ENCODE data around the gene C2CD3. TPM values are rescaled to one million over a fixed set of nuclear protein-coding genes. Genes with fewer than 3 reads are reported as not detected.

Gene C2CD3
- total and polyA plus RNA-seq, 2 of the 4 experiments (the other 2 are of a cell fraction) = 11.1 to 19.2 TPM

DNA sequence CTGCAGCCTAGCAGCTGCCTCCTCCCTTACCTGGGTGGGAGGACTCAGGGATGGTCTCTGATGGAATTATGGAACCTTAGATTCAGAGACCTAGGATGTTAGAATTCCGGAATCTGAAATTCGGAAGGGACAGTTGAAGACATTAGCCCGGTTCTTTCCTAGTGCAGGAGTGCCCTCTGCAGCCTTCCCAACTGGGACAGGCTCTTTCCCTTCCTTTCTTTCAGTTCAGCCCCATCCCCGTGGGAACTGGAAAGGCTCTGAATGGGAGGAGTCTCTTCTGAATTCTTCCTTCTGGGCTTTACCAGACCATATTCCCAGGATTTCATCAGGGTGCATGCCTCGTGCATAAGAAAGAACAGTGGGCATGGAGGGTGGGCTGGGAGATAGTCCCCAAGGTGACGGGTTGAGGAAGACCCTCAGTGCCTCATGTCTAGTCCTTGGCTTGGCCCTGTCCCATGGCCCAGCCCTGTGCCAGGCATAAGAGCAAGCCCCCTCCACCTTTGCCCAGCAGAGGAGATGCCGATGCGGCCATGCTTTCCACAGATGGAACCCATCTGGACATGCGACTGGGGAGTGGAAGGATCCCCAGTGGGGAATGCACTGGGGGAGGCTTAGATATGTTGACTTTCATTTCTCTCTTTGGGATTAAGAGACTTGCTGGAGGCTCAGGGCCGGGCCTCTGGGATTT lies 205.6 kb downstream of the C2CD3 start:
- Histone ChIP-seq H2AFZ (replicated peaks; ENCODE audit: low read length, poor library complexity) (no peak overlapping the region), H3K9me1 (ENCODE audit: insufficient read depth, low read length) (no peaks in the 10 kb centered on the region), H3K18ac (ENCODE audit: low read depth, low read length) (no peak overlapping the region), H3K79me1 (ENCODE audit: low read depth in 1 of 2, low read length in 2 of 2) (no peaks in the 10 kb centered on the region), H3K14ac (replicated peaks; ENCODE audit: low read depth, low read length) (no peak overlapping the region), H3K4ac (ENCODE audit: low read depth, low read length) (no peak overlapping the region), H2BK20ac (ENCODE audit: low read depth, low read length) (no peak overlapping the region), H2BK15ac (ENCODE audit: low read depth, low read length) (no peak overlapping the region), H3K27ac (ENCODE audit: insufficient read depth, low read length) (no peak overlapping the region), H4K91ac (ENCODE audit: insufficient read depth, low read depth, low read length) (no peak overlapping the region), H2AK5ac (ENCODE audit: low read depth, low read length) (no peak overlapping the region), H3K27me3 (ENCODE audit: control insufficient read depth, insufficient read depth, low read length) (no peaks in the 10 kb centered on the region), H4K8ac (ENCODE audit: low read depth in 2 of 2, low read length in 2 of 2) (no peak overlapping the region), H3K4me2 (ENCODE audit: low read depth, low read length) (no peak overlapping the region), H3K56ac (ENCODE audit: extremely low read depth, insufficient read depth, low read length) (no peak overlapping the region), H3K4me3 (ENCODE audit: insufficient read depth, low read depth, low read length) (no peak overlapping the region), H4K5ac (ENCODE audit: low read depth, low read length) (no peak overlapping the region), H2BK5ac (ENCODE audit: low read depth, low read length, poor library complexity, severe bottlenecking) (no peak overlapping the region), H3K9ac (ENCODE audit: low read depth, low read length) (no peak overlapping the region), H3K23ac (ENCODE audit: low read depth, low read length) (no peak overlapping the region), H2AK9ac (replicated peaks; ENCODE audit: low read depth, low read length, poor library complexity) (peak overlapping the region; percentile 50), H3K9me3 (ENCODE audit: control insufficient read depth, insufficient read depth, low read length) (no peaks in the 10 kb centered on the region), H3K36me3 (ENCODE audit: control insufficient read depth, insufficient read depth, low read length) (no peaks in the 10 kb centered on the region), H3K4me1 (ENCODE audit: control insufficient read depth, insufficient read depth, low read length) (no peaks in the 10 kb centered on the region), H2BK120ac (ENCODE audit: low read depth, low read length) (no peak overlapping the region), H4K20me1 (ENCODE audit: insufficient read depth, low read length) (no peaks in the 10 kb centered on the region)
- intact Hi-C loops (cut with micrococcal nuclease) = no loop called here
- in situ Hi-C loops (cut with MboI; ENCODE audit: low sequenced_read_pairs) = loop anchor here (10.0 kb wide), 1 partner anchor 480 kb away; no protein-coding TSS in a partner anchor
- WGBS, 2 experiments (ENCODE audit: extremely low coverage in 2 of 2, insufficient read length in 1 of 2) = no CpG with 5 or more reads among the region's 10 CpGs
- DNase-seq (no peak), ATAC-seq (ENCODE audit: low read depth) (0 out of 2 replicates have a peak, but pooled peaks have one; percentile 6)
- TF ChIP-seq FOS (IDR thresholded peaks at IDR 0.05; ENCODE audit: low read depth, low read length) (no peak), CEBPB (IDR thresholded peaks at IDR 0.05; ENCODE audit: low read depth, low read length) (no peak), MAZ (IDR thresholded peaks at IDR 0.05; ENCODE audit: borderline replicate concordance, low read depth, low read length) (no peak)
- TF ChIP-seq, protein P1, sequence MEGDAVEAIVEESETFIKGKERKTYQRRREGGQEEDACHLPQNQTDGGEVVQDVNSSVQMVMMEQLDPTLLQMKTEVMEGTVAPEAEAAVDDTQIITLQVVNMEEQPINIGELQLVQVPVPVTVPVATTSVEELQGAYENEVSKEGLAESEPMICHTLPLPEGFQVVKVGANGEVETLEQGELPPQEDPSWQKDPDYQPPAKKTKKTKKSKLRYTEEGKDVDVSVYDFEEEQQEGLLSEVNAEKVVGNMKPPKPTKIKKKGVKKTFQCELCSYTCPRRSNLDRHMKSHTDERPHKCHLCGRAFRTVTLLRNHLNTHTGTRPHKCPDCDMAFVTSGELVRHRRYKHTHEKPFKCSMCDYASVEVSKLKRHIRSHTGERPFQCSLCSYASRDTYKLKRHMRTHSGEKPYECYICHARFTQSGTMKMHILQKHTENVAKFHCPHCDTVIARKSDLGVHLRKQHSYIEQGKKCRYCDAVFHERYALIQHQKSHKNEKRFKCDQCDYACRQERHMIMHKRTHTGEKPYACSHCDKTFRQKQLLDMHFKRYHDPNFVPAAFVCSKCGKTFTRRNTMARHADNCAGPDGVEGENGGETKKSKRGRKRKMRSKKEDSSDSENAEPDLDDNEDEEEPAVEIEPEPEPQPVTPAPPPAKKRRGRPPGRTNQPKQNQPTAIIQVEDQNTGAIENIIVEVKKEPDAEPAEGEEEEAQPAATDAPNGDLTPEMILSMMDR (conservative IDR thresholded peaks at IDR 0.05; ENCODE audit: low read depth, low read length) = no peak
- ChIA-PET CTCF (no interaction called here), POLR2A (ENCODE audit: unreplicated experiment) (no interaction called here)
- dilution Hi-C loops (cut with HindIII; ENCODE audit: low sequenced_read_pairs, unreplicated experiment) = no loop called here
- no TSS peak for BruUV-seq (replicated peaks)
